Measurements from ENCODE around the gene GPR132.

DNA sequence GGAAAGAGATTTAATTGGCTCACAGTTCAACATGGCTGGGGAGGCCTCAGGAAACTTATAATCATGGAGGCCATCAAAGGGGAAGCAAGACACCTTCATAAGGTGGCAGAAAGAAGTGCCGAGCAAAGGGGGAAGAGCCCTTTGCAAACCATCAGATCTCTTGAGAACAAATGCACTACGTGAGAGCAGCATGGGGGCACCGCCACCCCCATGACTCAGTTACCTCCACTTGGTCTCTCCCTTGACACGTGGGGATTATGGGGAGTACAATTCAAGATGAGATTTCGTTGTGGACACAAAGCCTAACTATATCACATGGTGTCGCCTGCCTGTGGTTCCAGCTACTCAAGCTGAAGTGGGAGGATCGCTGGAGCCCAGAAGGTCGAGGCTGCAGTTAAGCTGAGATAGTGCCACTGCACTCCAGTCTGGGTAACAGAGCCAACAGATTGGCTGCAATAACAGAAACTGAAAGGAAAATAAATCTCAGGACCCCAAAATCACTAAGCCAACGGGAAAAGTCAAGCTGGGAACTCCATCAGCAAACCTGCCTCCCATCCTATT lies 34.3 kb downstream of the GPR132 start:
- TF ChIP-seq, protein P1, sequence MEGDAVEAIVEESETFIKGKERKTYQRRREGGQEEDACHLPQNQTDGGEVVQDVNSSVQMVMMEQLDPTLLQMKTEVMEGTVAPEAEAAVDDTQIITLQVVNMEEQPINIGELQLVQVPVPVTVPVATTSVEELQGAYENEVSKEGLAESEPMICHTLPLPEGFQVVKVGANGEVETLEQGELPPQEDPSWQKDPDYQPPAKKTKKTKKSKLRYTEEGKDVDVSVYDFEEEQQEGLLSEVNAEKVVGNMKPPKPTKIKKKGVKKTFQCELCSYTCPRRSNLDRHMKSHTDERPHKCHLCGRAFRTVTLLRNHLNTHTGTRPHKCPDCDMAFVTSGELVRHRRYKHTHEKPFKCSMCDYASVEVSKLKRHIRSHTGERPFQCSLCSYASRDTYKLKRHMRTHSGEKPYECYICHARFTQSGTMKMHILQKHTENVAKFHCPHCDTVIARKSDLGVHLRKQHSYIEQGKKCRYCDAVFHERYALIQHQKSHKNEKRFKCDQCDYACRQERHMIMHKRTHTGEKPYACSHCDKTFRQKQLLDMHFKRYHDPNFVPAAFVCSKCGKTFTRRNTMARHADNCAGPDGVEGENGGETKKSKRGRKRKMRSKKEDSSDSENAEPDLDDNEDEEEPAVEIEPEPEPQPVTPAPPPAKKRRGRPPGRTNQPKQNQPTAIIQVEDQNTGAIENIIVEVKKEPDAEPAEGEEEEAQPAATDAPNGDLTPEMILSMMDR (IDR thresholded peaks at IDR 0.05; ENCODE audit: insufficient read depth, low read depth, low read length) = no peak
- TF ChIP-seq EZH2 (IDR thresholded peaks at IDR 0.05; ENCODE audit: insufficient read depth, low read length) = no peak
